HEK293 (cell line): ENCODE results near the gene ZNF618.
"Not testable (repeated sequence)": the region's sequence is repeated elsewhere in the genome, so short reads cannot be mapped to it uniquely, and the experiment has no call there.

Experiments
- MZF1 ChIP-seq: fragments of 450-650 bp; formaldehyde crosslinking; IDR thresholded peaks from 2 replicates; pipeline ENCODE4 v1.5.1; 2017; ENCODE audit warnings: missing biosample characterization, missing genetic modification characterization, borderline replicate concordance
- PRDM1 ChIP-seq: fragments of 450-650 bp; formaldehyde crosslinking; IDR thresholded peaks from 2 replicates; pipeline ENCODE4; 2016; ENCODE audit warnings: missing biosample characterization, missing genetic modification characterization
- SP2 ChIP-seq: fragments of 450-650 bp; formaldehyde crosslinking; IDR thresholded peaks from 2 replicates; pipeline ENCODE4 v1.5.1; 2016; ENCODE audit warnings: missing biosample characterization, missing genetic modification characterization
- ZNF768 ChIP-seq: fragments of 450-650 bp; formaldehyde crosslinking; IDR thresholded peaks from 2 replicates; pipeline ENCODE4 v1.5.1; 2018; ENCODE audit warnings: missing biosample characterization, mild to moderate bottlenecking, missing genetic modification characterization
- TF ChIP-seq, protein P1 (sequence below): fragments of 450-650 bp; formaldehyde crosslinking; IDR thresholded peaks from 2 replicates; pipeline ENCODE4 v1.5.1; 2016; ENCODE audit warnings: missing biosample characterization, missing genetic modification characterization
- TF ChIP-seq, protein P2 (sequence below): fragments of 450-650 bp; formaldehyde crosslinking; IDR thresholded peaks from 2 replicates; pipeline ENCODE4 v1.5.1; 2016; ENCODE audit warnings: missing biosample characterization, missing genetic modification characterization
- TF ChIP-seq, protein P3 (sequence below): fragments of 450-650 bp; formaldehyde crosslinking; conservative IDR thresholded peaks from 2 replicates; pipeline ENCODE4 v1.5.1; 2016; ENCODE audit warnings: low read depth, missing biosample characterization, missing genetic modification characterization

DNA sequence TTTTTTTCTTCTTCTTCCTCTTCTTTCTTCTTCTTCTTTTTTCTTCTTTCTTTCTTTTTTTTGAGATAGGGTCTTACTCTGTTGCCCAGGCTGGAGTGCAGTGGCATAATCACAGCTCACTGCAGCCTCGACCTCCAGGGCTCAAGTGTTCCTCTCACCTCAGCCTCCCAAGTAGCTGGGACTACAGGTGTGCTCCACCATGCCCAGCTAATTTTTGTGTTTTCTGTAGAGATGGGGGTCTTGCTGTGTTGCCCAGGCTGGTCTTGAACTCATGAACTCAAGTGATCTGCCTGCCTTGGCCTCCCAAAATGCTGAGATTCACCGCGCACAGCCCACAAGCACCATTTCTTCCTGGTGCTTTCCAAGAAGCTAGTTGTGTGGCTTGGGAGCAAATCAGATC is 121.0 kb downstream of the ZNF618 start:
- TF ChIP-seq, protein P1, sequence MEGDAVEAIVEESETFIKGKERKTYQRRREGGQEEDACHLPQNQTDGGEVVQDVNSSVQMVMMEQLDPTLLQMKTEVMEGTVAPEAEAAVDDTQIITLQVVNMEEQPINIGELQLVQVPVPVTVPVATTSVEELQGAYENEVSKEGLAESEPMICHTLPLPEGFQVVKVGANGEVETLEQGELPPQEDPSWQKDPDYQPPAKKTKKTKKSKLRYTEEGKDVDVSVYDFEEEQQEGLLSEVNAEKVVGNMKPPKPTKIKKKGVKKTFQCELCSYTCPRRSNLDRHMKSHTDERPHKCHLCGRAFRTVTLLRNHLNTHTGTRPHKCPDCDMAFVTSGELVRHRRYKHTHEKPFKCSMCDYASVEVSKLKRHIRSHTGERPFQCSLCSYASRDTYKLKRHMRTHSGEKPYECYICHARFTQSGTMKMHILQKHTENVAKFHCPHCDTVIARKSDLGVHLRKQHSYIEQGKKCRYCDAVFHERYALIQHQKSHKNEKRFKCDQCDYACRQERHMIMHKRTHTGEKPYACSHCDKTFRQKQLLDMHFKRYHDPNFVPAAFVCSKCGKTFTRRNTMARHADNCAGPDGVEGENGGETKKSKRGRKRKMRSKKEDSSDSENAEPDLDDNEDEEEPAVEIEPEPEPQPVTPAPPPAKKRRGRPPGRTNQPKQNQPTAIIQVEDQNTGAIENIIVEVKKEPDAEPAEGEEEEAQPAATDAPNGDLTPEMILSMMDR (tag by site-specific recombination), result not testable (repeated sequence)
- TF ChIP-seq ZNF768, SP2, MZF1, PRDM1 (tag by site-specific recombination): not testable (repeated sequence)
- TF ChIP-seq, protein P2, sequence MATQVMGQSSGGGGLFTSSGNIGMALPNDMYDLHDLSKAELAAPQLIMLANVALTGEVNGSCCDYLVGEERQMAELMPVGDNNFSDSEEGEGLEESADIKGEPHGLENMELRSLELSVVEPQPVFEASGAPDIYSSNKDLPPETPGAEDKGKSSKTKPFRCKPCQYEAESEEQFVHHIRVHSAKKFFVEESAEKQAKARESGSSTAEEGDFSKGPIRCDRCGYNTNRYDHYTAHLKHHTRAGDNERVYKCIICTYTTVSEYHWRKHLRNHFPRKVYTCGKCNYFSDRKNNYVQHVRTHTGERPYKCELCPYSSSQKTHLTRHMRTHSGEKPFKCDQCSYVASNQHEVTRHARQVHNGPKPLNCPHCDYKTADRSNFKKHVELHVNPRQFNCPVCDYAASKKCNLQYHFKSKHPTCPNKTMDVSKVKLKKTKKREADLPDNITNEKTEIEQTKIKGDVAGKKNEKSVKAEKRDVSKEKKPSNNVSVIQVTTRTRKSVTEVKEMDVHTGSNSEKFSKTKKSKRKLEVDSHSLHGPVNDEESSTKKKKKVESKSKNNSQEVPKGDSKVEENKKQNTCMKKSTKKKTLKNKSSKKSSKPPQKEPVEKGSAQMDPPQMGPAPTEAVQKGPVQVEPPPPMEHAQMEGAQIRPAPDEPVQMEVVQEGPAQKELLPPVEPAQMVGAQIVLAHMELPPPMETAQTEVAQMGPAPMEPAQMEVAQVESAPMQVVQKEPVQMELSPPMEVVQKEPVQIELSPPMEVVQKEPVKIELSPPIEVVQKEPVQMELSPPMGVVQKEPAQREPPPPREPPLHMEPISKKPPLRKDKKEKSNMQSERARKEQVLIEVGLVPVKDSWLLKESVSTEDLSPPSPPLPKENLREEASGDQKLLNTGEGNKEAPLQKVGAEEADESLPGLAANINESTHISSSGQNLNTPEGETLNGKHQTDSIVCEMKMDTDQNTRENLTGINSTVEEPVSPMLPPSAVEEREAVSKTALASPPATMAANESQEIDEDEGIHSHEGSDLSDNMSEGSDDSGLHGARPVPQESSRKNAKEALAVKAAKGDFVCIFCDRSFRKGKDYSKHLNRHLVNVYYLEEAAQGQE (tag by site-specific recombination), result not testable (repeated sequence)
- TF ChIP-seq, protein P3, sequence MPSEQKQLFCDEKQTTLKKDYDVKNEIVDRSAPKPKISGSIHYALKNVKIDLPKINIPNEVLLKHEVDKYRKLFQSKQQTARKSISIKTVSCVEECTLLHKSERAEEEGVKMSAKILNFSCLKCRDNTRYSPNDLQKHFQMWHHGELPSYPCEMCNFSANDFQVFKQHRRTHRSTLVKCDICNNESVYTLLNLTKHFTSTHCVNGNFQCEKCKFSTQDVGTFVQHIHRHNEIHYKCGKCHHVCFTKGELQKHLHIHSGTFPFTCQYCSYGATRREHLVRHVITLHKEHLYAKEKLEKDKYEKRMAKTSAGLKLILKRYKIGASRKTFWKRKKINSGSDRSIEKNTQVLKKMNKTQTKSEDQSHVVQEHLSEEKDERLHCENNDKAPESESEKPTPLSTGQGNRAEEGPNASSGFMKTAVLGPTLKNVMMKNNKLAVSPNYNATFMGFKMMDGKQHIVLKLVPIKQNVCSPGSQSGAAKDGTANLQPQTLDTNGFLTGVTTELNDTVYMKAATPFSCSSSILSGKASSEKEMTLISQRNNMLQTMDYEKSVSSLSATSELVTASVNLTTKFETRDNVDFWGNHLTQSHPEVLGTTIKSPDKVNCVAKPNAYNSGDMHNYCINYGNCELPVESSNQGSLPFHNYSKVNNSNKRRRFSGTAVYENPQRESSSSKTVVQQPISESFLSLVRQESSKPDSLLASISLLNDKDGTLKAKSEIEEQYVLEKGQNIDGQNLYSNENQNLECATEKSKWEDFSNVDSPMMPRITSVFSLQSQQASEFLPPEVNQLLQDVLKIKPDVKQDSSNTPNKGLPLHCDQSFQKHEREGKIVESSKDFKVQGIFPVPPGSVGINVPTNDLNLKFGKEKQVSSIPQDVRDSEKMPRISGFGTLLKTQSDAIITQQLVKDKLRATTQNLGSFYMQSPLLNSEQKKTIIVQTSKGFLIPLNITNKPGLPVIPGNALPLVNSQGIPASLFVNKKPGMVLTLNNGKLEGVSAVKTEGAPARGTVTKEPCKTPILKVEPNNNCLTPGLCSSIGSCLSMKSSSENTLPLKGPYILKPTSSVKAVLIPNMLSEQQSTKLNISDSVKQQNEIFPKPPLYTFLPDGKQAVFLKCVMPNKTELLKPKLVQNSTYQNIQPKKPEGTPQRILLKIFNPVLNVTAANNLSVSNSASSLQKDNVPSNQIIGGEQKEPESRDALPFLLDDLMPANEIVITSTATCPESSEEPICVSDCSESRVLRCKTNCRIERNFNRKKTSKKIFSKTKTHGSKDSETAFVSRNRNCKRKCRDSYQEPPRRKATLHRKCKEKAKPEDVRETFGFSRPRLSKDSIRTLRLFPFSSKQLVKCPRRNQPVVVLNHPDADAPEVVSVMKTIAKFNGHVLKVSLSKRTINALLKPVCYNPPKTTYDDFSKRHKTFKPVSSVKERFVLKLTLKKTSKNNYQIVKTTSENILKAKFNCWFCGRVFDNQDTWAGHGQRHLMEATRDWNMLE (tag by site-specific recombination), result not testable (repeated sequence)
